Thymus (tissue), 11 donors: Measurements from ENCODE around the gene HOTAIR. TPM values are rescaled to one million over a fixed set of nuclear protein-coding genes. Genes with fewer than 3 reads are reported as not detected.

ENCODE experiments used
- DNase-seq, 9 donors: peaks; one replicate each; pipeline ENCODE4 v3.0.0-alpha.2; 2013; ENCODE audit warnings: low spot score in 9 of 9, low read depth in 6 of 9, missing footprints in 1 of 9
- H3K27ac ChIP-seq, 2 donors: one replicate each; pipeline ENCODE4 v1.5.1; 2013; ENCODE audit warnings: control low read depth in 1 of 2, low read depth in 1 of 2, low read length in 1 of 2, mild to moderate bottlenecking in 1 of 2, moderate library complexity in 1 of 2
- H3K27me3 ChIP-seq, 2 donors: one replicate each; pipeline ENCODE4 v1.5.1; 2013; ENCODE audit warnings: low read length in 1 of 2; ENCODE audit not compliant: control insufficient read depth in 2 of 2, insufficient read depth in 1 of 2
- H3K36me3 ChIP-seq, 2 donors: one replicate each; pipeline ENCODE4 v1.5.1; 2013; ENCODE audit warnings: low read length in 1 of 2, mild to moderate bottlenecking in 1 of 2, moderate library complexity in 1 of 2; ENCODE audit not compliant: control insufficient read depth in 2 of 2, insufficient read depth in 2 of 2
- H3K4me1 ChIP-seq, 2 donors: one replicate each; pipeline ENCODE4 v1.5.1; 2013; ENCODE audit warnings: low read length in 2 of 2; ENCODE audit not compliant: control insufficient read depth in 2 of 2, insufficient read depth in 2 of 2
- H3K4me3 ChIP-seq, 2 donors: one replicate each; pipeline ENCODE4 v1.5.1; 2013; ENCODE audit warnings: low read length in 2 of 2, control low read depth in 1 of 2, mild to moderate bottlenecking in 1 of 2
- H3K9me3 ChIP-seq, 2 donors: one replicate each; pipeline ENCODE4 v1.5.1; 2013; ENCODE audit warnings: low read length in 1 of 2, mild to moderate bottlenecking in 1 of 2; ENCODE audit not compliant: control insufficient read depth in 2 of 2, insufficient read depth in 1 of 2
- WGBS: extraction: QIAGEN DNeasy Blood & Tissue Kit; methylation state at CpG from one replicate; pipeline ENCODE4 v1.1.7; 2013; 5-methylcytosine and 5-hydroxymethylcytosine counted together
- polyA plus RNA-seq: library from polyadenylated mRNA; stranded (reverse); fragments of 200-250 nt; gene quantifications from one replicate; pipeline ENCODE4 v1.2.3, GENCODE V29; 2013
- total RNA-seq: library from RNA; stranded (reverse); fragments of 120-200 nt; gene quantifications from one replicate; pipeline ENCODE4 v1.2.4, GENCODE V29; 2013
- donor health status: healthy.

The HOTAIR gene
- total and polyA plus RNA-seq, 2 donors = 0.25 TPM; not detected in 1

- WGBS = 8% methylated on average over 15 of the region's 15 CpGs
- DNase-seq = no peak
- no peak overlapping the region for H3K27ac ChIP-seq
- peaks cover 87 to 100% of the 10 kb centered on the region in 2 donors for H3K27me3 ChIP-seq
- no peaks in the 10 kb centered on the region for H3K4me1 ChIP-seq
- peaks cover 0 to 3% of the 10 kb centered on the region in 2 donors for H3K9me3 ChIP-seq
- H3K4me3 ChIP-seq = no peak overlapping the region
- H3K36me3 ChIP-seq = no peaks in the 10 kb centered on the region
These were observed 8.7 kb downstream of the HOTAIR start for GRCh38 chr12:53966085-53966384.

- peaks cover 87 to 100% of the 10 kb centered on the region in 2 donors for H3K27me3 ChIP-seq
- H3K4me3 ChIP-seq = no peak overlapping the region
- peaks cover 0 to 3% of the 10 kb centered on the region in 2 donors for H3K9me3 ChIP-seq
- WGBS = 7% methylated on average over 18 of the region's 18 CpGs
- no peak overlapping the region for H3K27ac ChIP-seq
- H3K4me1 ChIP-seq = no peaks in the 10 kb centered on the region
- DNase-seq = no peak
- H3K36me3 ChIP-seq = no peaks in the 10 kb centered on the region
These were observed 9.3 kb downstream of the HOTAIR start for GRCh38 chr12:53965281-53966084.

GRCh38 chr12:53964315-53964713 is 10.4 kb downstream of the HOTAIR start:
- H3K27me3 ChIP-seq = peaks cover 84 to 100% of the 10 kb centered on the region in 2 donors
- 12% methylated on average over 2 of the region's 2 CpGs for WGBS
- DNase-seq = no peak

GRCh38 chr12:53963434-53964314 is 11.1 kb downstream of the HOTAIR start:
- Histone ChIP-seq H3K4me3 (no peak overlapping the region), H3K4me1 (no peaks in the 10 kb centered on the region), H3K27ac (no peak overlapping the region), H3K9me3 (peaks cover 0 to 3% of the 10 kb centered on the region in 2 donors), H3K36me3 (no peaks in the 10 kb centered on the region), H3K27me3 (peaks cover 83 to 100% of the 10 kb centered on the region in 2 donors)
- WGBS = 9% methylated on average over 38 of the region's 38 CpGs
- DNase-seq = no peak

More at GRCh38 chr12:53964315-53964713, 10.4 kb downstream of the HOTAIR start:
- Histone ChIP-seq H3K4me3 (no peak overlapping the region), H3K27ac (no peak overlapping the region), H3K9me3 (peaks cover 0 to 3% of the 10 kb centered on the region in 2 donors), H3K4me1 (no peaks in the 10 kb centered on the region), H3K36me3 (no peaks in the 10 kb centered on the region)

- H3K27me3 ChIP-seq = peaks cover 83 to 100% of the 10 kb centered on the region in 2 donors
These were observed 11.7 kb downstream of the HOTAIR start for GRCh38 chr12:53963005-53963404.

GRCh38 chr12:53961025-53961761 is 13.6 kb downstream of the HOTAIR start:
- H3K9me3 ChIP-seq = peaks cover 0 to 3% of the 10 kb centered on the region in 2 donors
- H3K36me3 ChIP-seq = no peaks in the 10 kb centered on the region
- WGBS = 4% methylated on average over 72 of the region's 72 CpGs
- no peak overlapping the region for H3K4me3 ChIP-seq
- no peak overlapping the region for H3K27ac ChIP-seq
- peaks cover 83 to 100% of the 10 kb centered on the region in 2 donors for H3K27me3 ChIP-seq
- H3K4me1 ChIP-seq = no peaks in the 10 kb centered on the region
- no peak for DNase-seq

More at GRCh38 chr12:53963005-53963404, 11.7 kb downstream of the HOTAIR start:
- no peak overlapping the region for H3K27ac ChIP-seq
- 22% methylated on average over 7 of the region's 7 CpGs for WGBS
- H3K4me3 ChIP-seq = no peak overlapping the region
- DNase-seq = no peak
- H3K9me3 ChIP-seq = peaks cover 0 to 3% of the 10 kb centered on the region in 2 donors
- no peaks in the 10 kb centered on the region for H3K4me1 ChIP-seq
- no peaks in the 10 kb centered on the region for H3K36me3 ChIP-seq

- H3K27me3 ChIP-seq = peaks cover 83 to 100% of the 10 kb centered on the region in 2 donors
- no peak for DNase-seq
- 11% methylated on average over 39 of the region's 39 CpGs for WGBS
These were observed 14.3 kb downstream of the HOTAIR start for GRCh38 chr12:53960187-53961024.

GRCh38 chr12:53959314-53959713 is 15.4 kb downstream of the HOTAIR start:
- Histone ChIP-seq H3K9me3 (peaks cover 0 to 3% of the 10 kb centered on the region in 2 donors), H3K27ac (no peak overlapping the region), H3K36me3 (no peaks in the 10 kb centered on the region), H3K4me1 (no peaks in the 10 kb centered on the region), H3K27me3 (peaks cover 85 to 99% of the 10 kb centered on the region in 2 donors), H3K4me3 (no peak overlapping the region)
- DNase-seq = no peak
- WGBS = 15% methylated on average over 4 of the region's 4 CpGs

More at GRCh38 chr12:53960187-53961024, 14.3 kb downstream of the HOTAIR start:
- peaks cover 0 to 3% of the 10 kb centered on the region in 2 donors for H3K9me3 ChIP-seq
- no peaks in the 10 kb centered on the region for H3K4me1 ChIP-seq
- H3K36me3 ChIP-seq = no peaks in the 10 kb centered on the region
- H3K27ac ChIP-seq = no peak overlapping the region
- H3K4me3 ChIP-seq = no peak overlapping the region
